Osteoblast (primary cell): ENCODE results near the gene BAZ1B. TPM values are rescaled to one million over a fixed set of nuclear protein-coding genes. Genes with fewer than 3 reads are reported as not detected.
"Not testable (repeated sequence)": the region's sequence is repeated elsewhere in the genome, so short reads cannot be mapped to it uniquely, and the experiment has no call there.

Source experiments
- DNase-seq: peaks from one replicate; pipeline ENCODE4 v3.0.0; 2011; ENCODE audit warnings: low spot score, mixed read lengths; ENCODE audit not compliant: insufficient read length; ENCODE audit errors: missing footprints
- H2AFZ ChIP-seq: 2 replicates; pipeline ENCODE4 v1.6.0; 2011; ENCODE audit warnings: mild to moderate bottlenecking, low read length
- H3K27ac ChIP-seq: 2 replicates; pipeline ENCODE4 v1.5.1; 2011; ENCODE audit warnings: mild to moderate bottlenecking, low read depth, low read length, moderate library complexity
- H3K27me3 ChIP-seq: 2 replicates; pipeline ENCODE4 v1.6.0; 2012; ENCODE audit warnings: mild to moderate bottlenecking, control low read depth, inconsistent platforms, low read length, moderate library complexity; ENCODE audit not compliant: insufficient read depth
- H3K36me3 ChIP-seq: 2 replicates; pipeline ENCODE4 v1.5.1; 2011; ENCODE audit warnings: mild to moderate bottlenecking, low read length, control low read depth, moderate library complexity; ENCODE audit not compliant: insufficient read depth
- H3K4me1 ChIP-seq: 2 replicates; pipeline ENCODE4 v1.5.1; 2011; ENCODE audit warnings: mild to moderate bottlenecking, low read length, control low read depth, moderate library complexity; ENCODE audit not compliant: insufficient read depth
- H3K4me2 ChIP-seq: 2 replicates; pipeline ENCODE4 v1.6.0; 2011; ENCODE audit warnings: mild to moderate bottlenecking, low read length; ENCODE audit not compliant: insufficient read depth
- H3K4me3 ChIP-seq: fragments of 200-600 bp; sonication (generic); 3 replicates; pipeline ENCODE4 v1.5.1; 2012; ENCODE audit warnings: mild to moderate bottlenecking, low read length, inconsistent platforms; ENCODE audit not compliant: insufficient read depth
- H3K79me2 ChIP-seq: 2 replicates; pipeline ENCODE4 v1.6.0; 2012; ENCODE audit warnings: mild to moderate bottlenecking, low read length, control low read depth, inconsistent platforms; ENCODE audit not compliant: insufficient read depth
- H3K9me3 ChIP-seq: 2 replicates; pipeline ENCODE4 v1.5.1; 2011; ENCODE audit warnings: low read depth, low read length, control low read depth
- H4K20me1 ChIP-seq: 2 replicates; pipeline ENCODE4 v1.6.0; 2012; ENCODE audit warnings: mild to moderate bottlenecking, low read length, control low read depth; ENCODE audit not compliant: insufficient read depth
- CTCF ChIP-seq: IDR thresholded peaks from 2 replicates; pipeline ENCODE4 v1.5.1; 2011; ENCODE audit warnings: mild to moderate bottlenecking, low read depth, low read length, moderate library complexity; ENCODE audit errors: extremely low read depth
- total RNA-seq: library from RNA; depleted of rRNA; stranded (reverse); fragments of >200 nt; gene quantifications from 2 replicates; pipeline ENCODE4 v1.2.3, GENCODE V29; 2012

The BAZ1B gene
- total RNA-seq, 1 donor: 61.2 TPM

GRCh38 chr7:73433924-73434700, 88.0 kb downstream of the BAZ1B start:
- peak overlapping the region; percentile 72 for H3K4me2 ChIP-seq

DNA sequence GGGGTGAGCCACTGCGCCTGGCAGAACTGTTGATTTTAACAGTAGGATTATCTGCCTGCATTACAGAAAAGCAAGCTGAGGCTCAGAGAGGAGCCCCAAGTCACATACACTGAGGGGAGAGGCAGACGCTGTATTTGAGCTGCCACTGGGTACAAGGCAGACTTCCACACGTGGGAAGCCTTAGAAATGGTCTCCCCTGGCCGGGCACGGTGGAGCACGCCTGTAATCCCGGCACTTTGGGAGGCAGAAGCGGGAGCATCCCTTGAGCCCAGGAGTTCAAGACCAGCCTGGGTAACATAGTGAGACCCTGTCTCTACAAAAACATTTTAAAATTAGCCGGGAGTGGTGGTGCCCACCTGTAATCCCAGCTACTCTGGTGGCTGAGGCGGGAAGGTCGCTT, 89.4 kb downstream of the BAZ1B start:
- H3K27ac ChIP-seq: no peak overlapping the region
- peaks cover 15% of the 10 kb centered on the region for H3K27me3 ChIP-seq
- no peaks in the 10 kb centered on the region for H4K20me1 ChIP-seq
- no peak overlapping the region for H3K4me3 ChIP-seq
- no peaks in the 10 kb centered on the region for H3K4me1 ChIP-seq
- no peak for TF ChIP-seq CTCF
- no peaks in the 10 kb centered on the region for H3K36me3 ChIP-seq
- no peak for DNase-seq
- no peak overlapping the region for H3K4me2 ChIP-seq
- H2AFZ ChIP-seq: no peak overlapping the region
- H3K9me3 ChIP-seq: no peaks in the 10 kb centered on the region
- no peaks in the 10 kb centered on the region for H3K79me2 ChIP-seq

More at GRCh38 chr7:73433924-73434700, 88.0 kb downstream of the BAZ1B start:
- DNase-seq: peak; percentile 82
- H4K20me1 ChIP-seq: peaks cover 5% of the 10 kb centered on the region
- no peak overlapping the region for H3K27ac ChIP-seq
- TF ChIP-seq CTCF: no peak
- no peaks in the 10 kb centered on the region for H3K9me3 ChIP-seq
- no peaks in the 10 kb centered on the region for H3K4me1 ChIP-seq
- H3K36me3 ChIP-seq: peaks cover 3% of the 10 kb centered on the region
- peak overlapping the region; percentile 29 for H2AFZ ChIP-seq
- H3K79me2 ChIP-seq: no peaks in the 10 kb centered on the region
- peak overlapping the region; percentile 65 for H3K4me3 ChIP-seq
- peaks cover 15% of the 10 kb centered on the region for H3K27me3 ChIP-seq

DNA sequence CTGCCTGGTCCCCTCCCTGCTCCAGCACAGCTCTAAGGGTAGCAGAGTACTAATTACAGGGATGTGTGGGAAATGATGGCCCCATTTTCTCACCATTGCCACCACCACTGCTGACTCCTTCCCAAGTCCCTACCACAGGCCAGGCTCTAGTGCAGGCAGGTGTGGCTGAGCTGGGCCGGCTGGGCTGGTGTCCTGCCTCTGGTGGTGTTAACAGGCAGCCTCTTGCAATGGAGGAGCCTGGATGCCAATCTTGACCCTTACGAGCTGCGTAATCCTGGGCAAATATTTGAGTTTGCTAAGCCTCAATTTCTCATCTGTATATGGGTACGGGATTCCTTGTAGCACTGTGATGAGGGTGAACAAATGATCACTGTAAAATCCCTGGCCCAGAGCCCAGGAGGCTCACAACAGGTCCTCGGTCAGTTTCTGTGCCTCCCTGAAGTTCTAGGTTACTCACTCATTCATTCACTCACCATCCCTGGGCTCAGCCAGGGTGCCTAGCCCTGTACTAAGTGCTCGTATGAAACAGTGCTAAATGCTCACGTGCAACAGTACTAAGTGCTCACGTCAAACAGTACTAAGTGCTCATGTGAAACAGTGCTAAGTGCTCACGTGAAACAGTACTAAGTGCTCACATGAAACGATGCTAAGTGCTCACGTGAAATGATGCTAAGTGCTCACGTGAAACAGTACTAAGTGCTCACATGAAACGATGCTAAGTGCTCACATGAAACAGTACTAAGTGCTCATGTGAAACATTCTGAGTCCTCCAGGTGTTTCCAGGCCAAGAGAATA, 90.9 kb downstream of the BAZ1B start:
- Histone ChIP-seq H3K4me3 (no peak overlapping the region), H3K36me3 (no peaks in the 10 kb centered on the region), H3K27me3 (peaks cover 15% of the 10 kb centered on the region), H3K9me3 (no peaks in the 10 kb centered on the region), H2AFZ (no peak overlapping the region), H3K79me2 (no peaks in the 10 kb centered on the region), H4K20me1 (no peaks in the 10 kb centered on the region), H3K4me2 (no peak overlapping the region), H3K4me1 (no peaks in the 10 kb centered on the region), H3K27ac (no peak overlapping the region)
- TF ChIP-seq CTCF: no peak
- DNase-seq: no peak

GRCh38 chr7:73430540-73430939, 91.6 kb downstream of the BAZ1B start:
- not testable (repeated sequence) for H3K27ac ChIP-seq, H4K20me1 ChIP-seq, H3K36me3 ChIP-seq, H3K79me2 ChIP-seq, DNase-seq, H3K4me3 ChIP-seq, H2AFZ ChIP-seq, H3K9me3 ChIP-seq, H3K4me1 ChIP-seq, H3K4me2 ChIP-seq
- H3K27me3 ChIP-seq: peaks cover 11% of the 10 kb centered on the region
